HG02623 (cell line): ENCODE data around the gene ATP5PD.
"Not testable (repeated sequence)": the region's sequence is repeated elsewhere in the genome, so short reads cannot be mapped to it uniquely, and the experiment has no call there.

Experiments
- ATAC-seq: cut with Tn5 transposase; IDR thresholded peaks from one replicate; pipeline ENCODE4 v1.9.1; 2021; ENCODE audit warnings: moderate library complexity; ENCODE audit not compliant: unreplicated experiment

The ATP5PD gene

GRCh38 chr17:75077496-75078283 is 30.9 kb upstream of the ATP5PD start:
- no peak for ATAC-seq

GRCh38 chr17:75077072-75077495 is 30.3 kb upstream of the ATP5PD start:
- no peak for ATAC-seq

- ATAC-seq = no peak
Observed at GRCh38 chr17:75075597-75076336, 29.0 kb upstream of the ATP5PD start.

GRCh38 chr17:75074532-75074931 is 27.8 kb upstream of the ATP5PD start:
- no peak for ATAC-seq

- no peak for ATAC-seq
Observed at GRCh38 chr17:75073618-75074047, 26.9 kb upstream of the ATP5PD start.

GRCh38 chr17:75072909-75073308 is 26.1 kb upstream of the ATP5PD start:
- ATAC-seq = not testable (repeated sequence)

- ATAC-seq = not testable (repeated sequence)
Observed at GRCh38 chr17:75071478-75072271, 24.9 kb upstream of the ATP5PD start.

GRCh38 chr17:75069783-75070182 is 23.0 kb upstream of the ATP5PD start:
- no peak for ATAC-seq

GRCh38 chr17:75068750-75069149 is 22.0 kb upstream of the ATP5PD start:
- ATAC-seq = no peak

GRCh38 chr17:75067856-75068255 is 21.1 kb upstream of the ATP5PD start:
- ATAC-seq = no peak

GRCh38 chr17:75065562-75066151 is 18.9 kb upstream of the ATP5PD start:
- no peak for ATAC-seq

- no peak for ATAC-seq
Observed at GRCh38 chr17:75064867-75065561, 18.2 kb upstream of the ATP5PD start.

- ATAC-seq = no peak
Observed at GRCh38 chr17:75064460-75064859, 17.7 kb upstream of the ATP5PD start.

GRCh38 chr17:75064040-75064439 is 17.3 kb upstream of the ATP5PD start:
- no peak for ATAC-seq

- no peak for ATAC-seq
Observed at GRCh38 chr17:75063626-75064025, 16.9 kb upstream of the ATP5PD start.

GRCh38 chr17:75063201-75063600 is 16.4 kb upstream of the ATP5PD start:
- no peak for ATAC-seq

GRCh38 chr17:75061618-75062017 is 14.8 kb upstream of the ATP5PD start:
- no peak for ATAC-seq

- no peak for ATAC-seq
Observed at GRCh38 chr17:75061055-75061438, 14.3 kb upstream of the ATP5PD start.

- no peak for ATAC-seq
Observed at GRCh38 chr17:75060434-75061054, 13.8 kb upstream of the ATP5PD start.
